ENCODE results near the gene ZNF783.
"Not testable (repeated sequence)": the region's sequence is repeated elsewhere in the genome, so short reads cannot be mapped to it uniquely, and the experiment has no call there.

ZNF783 gene

GRCh38 chr7:149220534-149220933, 41.5 kb upstream of the ZNF783 start:
- no peak overlapping the region for H3K27ac Mint-ChIP-seq
- peaks cover 4% of the 10 kb centered on the region for H3K27me3 Mint-ChIP-seq (ENCODE audit: low read depth, poor library complexity)
- peaks cover 7% of the 10 kb centered on the region for H3K4me1 Mint-ChIP-seq
- TF ChIP-seq, protein P1, sequence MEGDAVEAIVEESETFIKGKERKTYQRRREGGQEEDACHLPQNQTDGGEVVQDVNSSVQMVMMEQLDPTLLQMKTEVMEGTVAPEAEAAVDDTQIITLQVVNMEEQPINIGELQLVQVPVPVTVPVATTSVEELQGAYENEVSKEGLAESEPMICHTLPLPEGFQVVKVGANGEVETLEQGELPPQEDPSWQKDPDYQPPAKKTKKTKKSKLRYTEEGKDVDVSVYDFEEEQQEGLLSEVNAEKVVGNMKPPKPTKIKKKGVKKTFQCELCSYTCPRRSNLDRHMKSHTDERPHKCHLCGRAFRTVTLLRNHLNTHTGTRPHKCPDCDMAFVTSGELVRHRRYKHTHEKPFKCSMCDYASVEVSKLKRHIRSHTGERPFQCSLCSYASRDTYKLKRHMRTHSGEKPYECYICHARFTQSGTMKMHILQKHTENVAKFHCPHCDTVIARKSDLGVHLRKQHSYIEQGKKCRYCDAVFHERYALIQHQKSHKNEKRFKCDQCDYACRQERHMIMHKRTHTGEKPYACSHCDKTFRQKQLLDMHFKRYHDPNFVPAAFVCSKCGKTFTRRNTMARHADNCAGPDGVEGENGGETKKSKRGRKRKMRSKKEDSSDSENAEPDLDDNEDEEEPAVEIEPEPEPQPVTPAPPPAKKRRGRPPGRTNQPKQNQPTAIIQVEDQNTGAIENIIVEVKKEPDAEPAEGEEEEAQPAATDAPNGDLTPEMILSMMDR (IDR thresholded peaks at IDR 0.05) = no peak
- DNase-seq = no peak
- no peak overlapping the region for H3K4me3 Mint-ChIP-seq
- H3K36me3 Mint-ChIP-seq (ENCODE audit: low read depth) = peaks cover 60% of the 10 kb centered on the region
- no peaks in the 10 kb centered on the region for H3K9me3 Mint-ChIP-seq

GRCh38 chr7:149223176-149223575, 38.8 kb upstream of the ZNF783 start:
- no peaks in the 10 kb centered on the region for H3K9me3 Mint-ChIP-seq
- peaks cover 43% of the 10 kb centered on the region for H3K36me3 Mint-ChIP-seq (ENCODE audit: low read depth)
- TF ChIP-seq, protein P1 (IDR thresholded peaks at IDR 0.05) = no peak
- peaks cover 4% of the 10 kb centered on the region for H3K27me3 Mint-ChIP-seq (ENCODE audit: low read depth, poor library complexity)
- no peak overlapping the region for H3K4me3 Mint-ChIP-seq
- DNase-seq = no peak
- no peak overlapping the region for H3K27ac Mint-ChIP-seq
- H3K4me1 Mint-ChIP-seq = peaks cover 7% of the 10 kb centered on the region

- no peak overlapping the region for H3K27ac Mint-ChIP-seq
- no peak overlapping the region for H3K4me3 Mint-ChIP-seq
- peaks cover 4% of the 10 kb centered on the region for H3K27me3 Mint-ChIP-seq (ENCODE audit: low read depth, poor library complexity)
- no peaks in the 10 kb centered on the region for H3K9me3 Mint-ChIP-seq
- no peak for DNase-seq
- peaks cover 7% of the 10 kb centered on the region for H3K4me1 Mint-ChIP-seq
- peaks cover 37% of the 10 kb centered on the region for H3K36me3 Mint-ChIP-seq (ENCODE audit: low read depth)
- TF ChIP-seq, protein P1 (IDR thresholded peaks at IDR 0.05) = no peak
Measured at GRCh38 chr7:149223761-149224160, 38.2 kb upstream of the ZNF783 start.

GRCh38 chr7:149224352-149224751, 37.6 kb upstream of the ZNF783 start:
- Mint-ChIP-seq H3K4me3 (no peak overlapping the region), H3K4me1 (peaks cover 6% of the 10 kb centered on the region), H3K36me3 (ENCODE audit: low read depth) (peaks cover 31% of the 10 kb centered on the region), H3K27ac (no peak overlapping the region), H3K9me3 (no peaks in the 10 kb centered on the region), H3K27me3 (ENCODE audit: low read depth, poor library complexity) (peaks cover 7% of the 10 kb centered on the region)
- no peak for DNase-seq
- TF ChIP-seq, protein P1 (IDR thresholded peaks at IDR 0.05) = no peak

GRCh38 chr7:149225106-149225505, 36.9 kb upstream of the ZNF783 start:
- Mint-ChIP-seq H3K4me3 (no peak overlapping the region), H3K4me1 (no peaks in the 10 kb centered on the region), H3K27me3 (ENCODE audit: low read depth, poor library complexity) (peaks cover 7% of the 10 kb centered on the region), H3K9me3 (no peaks in the 10 kb centered on the region), H3K36me3 (ENCODE audit: low read depth) (peaks cover 25% of the 10 kb centered on the region), H3K27ac (peak overlapping the region; percentile 27)
- DNase-seq = no peak
- TF ChIP-seq, protein P1 (IDR thresholded peaks at IDR 0.05) = no peak

DNA sequence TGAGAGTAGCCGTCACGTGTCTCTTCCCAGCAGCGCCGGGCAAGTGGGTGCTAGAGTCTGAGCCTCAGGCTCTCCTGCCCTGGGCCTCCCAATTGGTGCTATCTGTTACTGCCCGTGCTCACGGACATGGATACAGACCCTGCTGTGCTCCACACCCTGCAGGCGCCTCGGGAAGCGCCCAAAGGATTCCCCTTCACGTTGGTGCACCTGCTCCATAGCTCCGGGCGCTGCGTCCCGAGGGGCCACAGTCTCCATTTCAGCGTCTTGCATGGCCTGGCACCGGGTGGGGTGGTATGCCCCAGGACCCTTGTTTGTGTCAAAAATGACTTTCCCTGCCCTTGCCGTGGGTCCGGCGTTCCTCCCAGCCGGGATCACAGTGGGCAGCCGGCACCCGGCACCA, 36.3 kb upstream of the ZNF783 start:
- Mint-ChIP-seq H3K36me3 (ENCODE audit: low read depth) (peaks cover 25% of the 10 kb centered on the region), H3K4me3 (no peak overlapping the region), H3K27ac (peak overlapping the region; percentile 27), H3K27me3 (ENCODE audit: low read depth, poor library complexity) (peaks cover 7% of the 10 kb centered on the region), H3K4me1 (no peaks in the 10 kb centered on the region), H3K9me3 (no peaks in the 10 kb centered on the region)
- TF ChIP-seq, protein P1 (IDR thresholded peaks at IDR 0.05) = no peak
- no peak for DNase-seq

DNA sequence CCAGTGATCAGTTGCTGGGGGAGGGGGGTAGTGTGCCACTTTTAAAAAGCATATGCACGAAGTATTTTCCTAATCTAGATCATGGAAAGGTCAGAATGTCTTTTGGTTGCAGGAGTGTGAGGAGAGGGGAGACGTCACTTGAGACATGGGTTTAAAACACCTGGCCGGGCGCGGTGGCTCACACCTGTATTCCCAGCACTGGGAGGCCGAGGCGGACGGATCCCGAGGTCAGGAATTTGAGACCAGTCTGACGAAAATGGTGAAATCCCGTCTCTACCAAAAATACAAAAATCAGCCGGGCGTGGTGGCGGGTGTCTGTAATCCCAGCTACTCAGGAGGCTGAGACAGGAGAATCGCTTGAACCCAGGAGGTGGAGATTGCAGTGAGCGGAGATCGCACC, 35.6 kb upstream of the ZNF783 start:
- Mint-ChIP-seq H3K27ac (peak overlapping the region; percentile 60), H3K36me3 (ENCODE audit: low read depth) (peaks cover 20% of the 10 kb centered on the region)
- not testable (repeated sequence) for H3K9me3 Mint-ChIP-seq; DNase-seq; H3K27me3 Mint-ChIP-seq (ENCODE audit: low read depth, poor library complexity); H3K4me3 Mint-ChIP-seq; H3K4me1 Mint-ChIP-seq

Measured in nephron progenitor cell (in vitro differentiated cells).